HEK293T (cell line): ENCODE results near the gene MACROD2.

Experiments
- CTCF ChIA-PET: fragments of 350-600 bp; formaldehyde crosslinking; extraction: SDS; loops from one replicate; lab custom pipeline; 2021; ENCODE audit warnings: antibody characterized with exemption, inconsistent platforms; lab: Yijun Ruan, JAX
- POLR2A ChIA-PET: fragments of 350-600 bp; formaldehyde crosslinking; extraction: SDS; loops from one replicate; lab custom pipeline; 2020; ENCODE audit warnings: antibody characterized with exemption, inconsistent platforms; lab: Yijun Ruan, JAX
- DNase-seq: peaks from one replicate; pipeline ENCODE4 v3.0.0; 2012; ENCODE audit warnings: mixed read lengths; ENCODE audit errors: extremely low spot score
- ARNT ChIP-seq: fragments of 450-650 bp; IDR thresholded peaks from 2 replicates; pipeline ENCODE4 v1.6.1; 2017; ENCODE audit warnings: mild to moderate bottlenecking
- BHLHE40 ChIP-seq: fragments of 450-650 bp; IDR thresholded peaks from 2 replicates; pipeline ENCODE4 v1.6.1; 2016; ENCODE audit warnings: mild to moderate bottlenecking, moderate library complexity, borderline replicate concordance
- CTBP1 ChIP-seq: fragments of 450-650 bp; IDR thresholded peaks from 2 replicates; pipeline ENCODE4 v1.6.1; 2016; ENCODE audit warnings: borderline replicate concordance
- ELF4 ChIP-seq: fragments of 450-650 bp; IDR thresholded peaks from 2 replicates; pipeline ENCODE4 v1.6.1; 2017; ENCODE audit warnings: antibody characterized with exemption
- FOXA1 ChIP-seq: fragments of 450-650 bp; IDR thresholded peaks from 2 replicates; pipeline ENCODE4 v1.6.1; 2016; ENCODE audit warnings: mild to moderate bottlenecking
- FOXK2 ChIP-seq: fragments of 450-650 bp; IDR thresholded peaks from 2 replicates; pipeline ENCODE4 v1.6.1; 2016; ENCODE audit warnings: mild to moderate bottlenecking
- FOXM1 ChIP-seq: fragments of 450-650 bp; IDR thresholded peaks from 2 replicates; pipeline ENCODE4 v1.6.1; 2017; ENCODE audit warnings: mild to moderate bottlenecking, borderline replicate concordance
- HDGF ChIP-seq: fragments of 450-650 bp; IDR thresholded peaks from 2 replicates; pipeline ENCODE4 v1.6.1; 2017; ENCODE audit warnings: antibody characterized with exemption, borderline replicate concordance
- L3MBTL2 ChIP-seq: fragments of 450-650 bp; conservative IDR thresholded peaks from 2 replicates; pipeline ENCODE4 v1.6.1; 2016; ENCODE audit warnings: mild to moderate bottlenecking
- LEF1 ChIP-seq: fragments of 450-650 bp; IDR thresholded peaks from 2 replicates; pipeline ENCODE4 v1.6.1; 2017; ENCODE audit warnings: mild to moderate bottlenecking, borderline replicate concordance
- NFRKB ChIP-seq: fragments of 450-650 bp; IDR thresholded peaks from 2 replicates; pipeline ENCODE4 v1.6.1; 2016; ENCODE audit warnings: mild to moderate bottlenecking, moderate library complexity
- PKNOX1 ChIP-seq: fragments of 450-650 bp; IDR thresholded peaks from 2 replicates; pipeline ENCODE4 v1.6.1; 2016
- SP1 ChIP-seq: fragments of 450-650 bp; IDR thresholded peaks from 2 replicates; pipeline ENCODE4 v1.6.1; 2017
- SUZ12 ChIP-seq: fragments of 450-650 bp; IDR thresholded peaks from 2 replicates; pipeline ENCODE4 v1.6.1; 2016; ENCODE audit warnings: mild to moderate bottlenecking
- TARDBP ChIP-seq: fragments of 450-650 bp; IDR thresholded peaks from 2 replicates; pipeline ENCODE4 v1.6.1; 2016
- ZNF384 ChIP-seq: fragments of 450-650 bp; IDR thresholded peaks from 2 replicates; pipeline ENCODE4 v1.6.1; 2016

MACROD2 gene

GRCh38 chr20:14310977-14311627 is 315.8 kb downstream of the MACROD2 start:
- POLR2A ChIA-PET = no interaction called here
- CTCF ChIA-PET = no interaction called here
- TF ChIP-seq TARDBP (no peak), CTBP1 (no peak), PKNOX1 (no peak), ELF4 (no peak), SUZ12 (no peak), BHLHE40 (no peak)
- DNase-seq = no peak

GRCh38 chr20:14312001-14312400 is 316.7 kb downstream of the MACROD2 start:
- TF ChIP-seq SUZ12 (no peak), SP1 (no peak), HDGF (no peak), NFRKB (no peak)
- ChIA-PET POLR2A (no interaction called here), CTCF (no interaction called here)
- no peak for DNase-seq

- no peak for DNase-seq
- CTCF ChIA-PET = no interaction called here
- POLR2A ChIA-PET = no interaction called here
- TF ChIP-seq FOXK2 (no peak), BHLHE40 (no peak), FOXA1 (no peak), HDGF (no peak), SP1 (no peak), CTBP1 (no peak), PKNOX1 (no peak), TARDBP (no peak), ELF4 (no peak), NFRKB (no peak), LEF1 (no peak), FOXM1 (no peak), ZNF384 (no peak), L3MBTL2 (no peak), ARNT (no peak), SUZ12 (no peak)
Measured at GRCh38 chr20:14313341-14314020, 318.2 kb downstream of the MACROD2 start.

GRCh38 chr20:14319704-14320103 is 324.4 kb downstream of the MACROD2 start:
- CTCF ChIA-PET = no interaction called here
- POLR2A ChIA-PET = no interaction called here
- TF ChIP-seq SP1 = no peak
- no peak for TF ChIP-seq HDGF
- TF ChIP-seq SUZ12 = no peak
- TF ChIP-seq ZNF384 = no peak
- no peak for TF ChIP-seq CTBP1
- no peak for TF ChIP-seq BHLHE40
- no peak for TF ChIP-seq TARDBP
- TF ChIP-seq FOXM1 = no peak
- no peak for TF ChIP-seq ARNT
- no peak for TF ChIP-seq NFRKB
- no peak for TF ChIP-seq L3MBTL2
- no peak for TF ChIP-seq ELF4
- TF ChIP-seq LEF1 = no peak
- TF ChIP-seq FOXK2 = no peak
- TF ChIP-seq FOXA1 = no peak
- no peak for TF ChIP-seq PKNOX1
- no peak for DNase-seq

GRCh38 chr20:14331646-14332045 is 336.3 kb downstream of the MACROD2 start:
- ChIA-PET CTCF (no interaction called here), POLR2A (no interaction called here)
- DNase-seq = no peak
- TF ChIP-seq ELF4 (no peak), LEF1 (no peak), ARNT (no peak), PKNOX1 (no peak), BHLHE40 (no peak), HDGF (no peak), SP1 (no peak), L3MBTL2 (no peak), FOXA1 (no peak), TARDBP (no peak), ZNF384 (no peak), FOXM1 (no peak), CTBP1 (no peak), NFRKB (no peak), SUZ12 (no peak)

GRCh38 chr20:14332866-14333265 is 337.6 kb downstream of the MACROD2 start:
- DNase-seq = no peak

More at GRCh38 chr20:14332866-14333265, 337.6 kb downstream of the MACROD2 start:
- TF ChIP-seq ELF4 (no peak), BHLHE40 (no peak), SP1 (no peak), FOXM1 (no peak), HDGF (no peak)
- POLR2A ChIA-PET = no interaction called here
- CTCF ChIA-PET = no interaction called here
